Esophagus muscularis mucosa (tissue), 4 donors: ENCODE data around the gene HSD17B11. TPM values are rescaled to one million over a fixed set of nuclear protein-coding genes. Genes with fewer than 3 reads are reported as not detected.
A peak's percentile ranks its signal among the peaks of the same experiment; 100 is the strongest.

Experiments used
- DNase-seq: peaks from one replicate; pipeline ENCODE4 v3.0.0-alpha.2; 2017; ENCODE audit errors: extremely low spot score
- H3K27ac ChIP-seq, 4 donors: fragments of 200-600 bp; sonication (generic); replicated peaks in 1 of 4; 1 replicate in 3 of 4; 2 replicates in 1 of 4; pipeline ENCODE4 v1.5.1; 2016 to 2019; ENCODE audit warnings: mild to moderate bottlenecking in 1 of 4
- H3K27me3 ChIP-seq, 4 donors: fragments of 200-600 bp; sonication (generic); one replicate each; pipeline versions ENCODE4 v1.5.1 to v1.6.0; 2016 to 2019
- H3K36me3 ChIP-seq, 4 donors: fragments of 200-600 bp; sonication (generic); one replicate each; pipeline ENCODE4 v1.5.1; 2016 to 2019
- H3K4me1 ChIP-seq, 4 donors: fragments of 200-600 bp; sonication (generic); one replicate each; pipeline ENCODE4 v1.5.1; 2016 to 2019
- H3K4me3 ChIP-seq, 4 donors: fragments of 200-600 bp; sonication (generic); 1 replicate in 2 of 4; 2 replicates in 2 of 4; pipeline ENCODE4 v1.5.1; 2016 to 2019; ENCODE audit warnings: mild to moderate bottlenecking in 4 of 4, moderate library complexity in 1 of 4
- H3K9me3 ChIP-seq, 4 donors: fragments of 200-600 bp; sonication (generic); 1 replicate in 3 of 4; 2 replicates in 1 of 4; pipeline ENCODE4 v1.5.1; 2016 to 2019
- EP300 ChIP-seq: sonication (generic); formaldehyde crosslinking; IDR thresholded peaks from one replicate; pipeline ENCODE4 v1.6.1; 2017; ENCODE audit warnings: antibody characterized with exemption
- POLR2A ChIP-seq: fragments of 450-650 bp; IDR thresholded peaks from one replicate; pipeline ENCODE4 v1.6.1; 2017; ENCODE audit warnings: antibody characterized with exemption, moderate library complexity, mild to moderate bottlenecking, low read depth
- POLR2AphosphoS5 ChIP-seq, 2 donors: sonication (generic); formaldehyde crosslinking; IDR thresholded peaks; one replicate each; pipeline ENCODE4 v1.6.1; 2017; ENCODE audit warnings: antibody characterized with exemption in 2 of 2
- WGBS: methylation state at CpG from one replicate; pipeline ENCODE4 v1.1.5; 2018; 5-methylcytosine and 5-hydroxymethylcytosine counted together
- intact Hi-C: fragments of 100-400 bp; cut with DNase I; formaldehyde crosslinking; loops from one replicate; pipeline ENCODE4 v1.15.1; 2023
- total RNA-seq, 4 donors: library from RNA; depleted of rRNA; stranded (reverse); fragments of >200 nt; gene quantifications; one replicate each; pipeline versions ENCODE4 v1.1.0 to v1.2.1, GENCODE V29; 2016
- TF ChIP-seq, protein P1 (sequence below), 3 experiments: fragments of 200-600 bp in 2 of 3; fragments of 450-650 bp in 1 of 3; sonication (generic) in 2 of 3; IDR thresholded peaks; one replicate each; pipeline ENCODE4 v1.5.1; 2017 to 2019; ENCODE audit warnings: antibody characterized with exemption in 3 of 3, mild to moderate bottlenecking in 2 of 3, moderate library complexity in 1 of 3

The HSD17B11 gene, protein sequence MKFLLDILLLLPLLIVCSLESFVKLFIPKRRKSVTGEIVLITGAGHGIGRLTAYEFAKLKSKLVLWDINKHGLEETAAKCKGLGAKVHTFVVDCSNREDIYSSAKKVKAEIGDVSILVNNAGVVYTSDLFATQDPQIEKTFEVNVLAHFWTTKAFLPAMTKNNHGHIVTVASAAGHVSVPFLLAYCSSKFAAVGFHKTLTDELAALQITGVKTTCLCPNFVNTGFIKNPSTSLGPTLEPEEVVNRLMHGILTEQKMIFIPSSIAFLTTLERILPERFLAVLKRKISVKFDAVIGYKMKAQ
- 10 to 100 TPM; 35.7 to 68.9 (median 52.6) TPM for total RNA-seq

DNA sequence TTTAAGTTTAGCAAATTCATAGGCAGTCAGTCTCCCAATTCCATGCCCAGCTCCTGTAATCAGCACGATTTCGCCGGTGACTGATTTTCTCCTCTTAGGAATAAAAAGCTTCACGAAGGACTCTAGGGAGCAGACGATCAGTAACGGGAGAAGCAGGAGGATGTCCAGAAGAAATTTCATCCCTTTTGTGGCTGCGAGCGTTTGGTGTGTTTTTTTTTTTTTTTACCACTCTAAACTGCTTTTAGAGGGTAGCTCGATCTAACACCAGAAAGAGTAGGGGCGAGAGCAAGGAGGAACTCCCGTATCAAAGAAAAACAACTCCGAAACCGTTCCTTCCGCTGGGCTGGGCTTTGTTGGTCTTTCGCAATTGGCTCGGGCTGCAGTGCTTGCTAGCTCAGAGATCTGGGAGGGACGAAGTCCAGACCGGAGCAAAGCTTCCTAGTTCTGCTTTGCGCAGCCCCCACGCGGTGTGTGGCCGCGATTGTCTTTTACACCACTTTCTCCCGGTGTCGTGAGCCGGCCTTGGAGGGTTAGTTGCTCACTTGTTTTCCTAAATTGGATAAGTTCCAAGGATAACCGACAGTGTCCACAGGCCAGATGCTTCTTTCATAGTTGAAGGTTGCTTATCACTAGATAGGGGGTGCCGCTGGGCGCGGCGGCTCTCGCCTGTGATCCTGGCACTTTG, at the start of gene HSD17B11:
HSD17B11 (minus strand) TSS at position 298 of the 685 bp plus-strand sequence; CDS start at position 180, 118 bp downstream.
- H3K4me3 ChIP-seq, result peak within 1 kb of the TSS; percentile 58 to 80 (median 64)
- peaks cover 10 to 42% (median 32%) of the 10 kb centered on the region in 4 donors for H3K4me1 ChIP-seq
- intact Hi-C loops, result loop anchor here (1.0 kb wide), 1 partner anchor 31 kb away; the partner anchor contains the start of gene NUDT9
- TF ChIP-seq POLR2AphosphoS5 (IDR thresholded peaks at IDR 0.05) (peak; percentile 92 to 96), POLR2A (peak; percentile 34), EP300 (no peak)
- TF ChIP-seq, protein P1, sequence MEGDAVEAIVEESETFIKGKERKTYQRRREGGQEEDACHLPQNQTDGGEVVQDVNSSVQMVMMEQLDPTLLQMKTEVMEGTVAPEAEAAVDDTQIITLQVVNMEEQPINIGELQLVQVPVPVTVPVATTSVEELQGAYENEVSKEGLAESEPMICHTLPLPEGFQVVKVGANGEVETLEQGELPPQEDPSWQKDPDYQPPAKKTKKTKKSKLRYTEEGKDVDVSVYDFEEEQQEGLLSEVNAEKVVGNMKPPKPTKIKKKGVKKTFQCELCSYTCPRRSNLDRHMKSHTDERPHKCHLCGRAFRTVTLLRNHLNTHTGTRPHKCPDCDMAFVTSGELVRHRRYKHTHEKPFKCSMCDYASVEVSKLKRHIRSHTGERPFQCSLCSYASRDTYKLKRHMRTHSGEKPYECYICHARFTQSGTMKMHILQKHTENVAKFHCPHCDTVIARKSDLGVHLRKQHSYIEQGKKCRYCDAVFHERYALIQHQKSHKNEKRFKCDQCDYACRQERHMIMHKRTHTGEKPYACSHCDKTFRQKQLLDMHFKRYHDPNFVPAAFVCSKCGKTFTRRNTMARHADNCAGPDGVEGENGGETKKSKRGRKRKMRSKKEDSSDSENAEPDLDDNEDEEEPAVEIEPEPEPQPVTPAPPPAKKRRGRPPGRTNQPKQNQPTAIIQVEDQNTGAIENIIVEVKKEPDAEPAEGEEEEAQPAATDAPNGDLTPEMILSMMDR (IDR thresholded peaks at IDR 0.05), result peak in 2 of 3 experiments; percentile 18 to 24
- no peaks in the 10 kb centered on the region for H3K27me3 ChIP-seq
- DNase-seq, result peak; percentile 97
- peak within 1 kb of the TSS; percentile 88 to 96 (median 92) for H3K27ac ChIP-seq
- H3K9me3 ChIP-seq, result peaks cover 0 to 5% (median 0%) of the 10 kb centered on the region in 4 donors
- no peaks in the 10 kb centered on the region for H3K36me3 ChIP-seq
- 0% methylated on average over 31 of the region's 32 CpGs for WGBS

DNA sequence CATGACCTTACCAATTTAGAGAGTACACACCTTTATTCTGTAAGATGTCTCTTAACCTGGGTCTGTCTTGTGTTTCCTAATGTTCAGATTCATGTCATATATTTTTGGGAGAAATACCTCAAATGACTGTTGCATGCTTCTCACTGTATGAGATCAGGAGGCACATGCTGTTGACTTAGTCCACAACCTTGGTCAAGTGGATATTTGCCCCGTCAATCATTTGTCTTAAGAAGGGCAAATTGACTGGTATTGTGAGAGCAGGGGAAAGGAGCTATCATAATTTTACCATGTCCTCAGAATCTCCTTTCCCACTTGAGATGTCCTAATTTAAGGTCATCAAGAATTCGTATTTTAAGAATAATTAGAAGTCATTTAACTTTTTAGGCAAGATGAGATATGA, 42.4 kb upstream of the HSD17B11 start:
- no peak overlapping the region for H3K4me3 ChIP-seq
- H3K9me3 ChIP-seq, result no peaks in the 10 kb centered on the region
- TF ChIP-seq EP300 (no peak), POLR2A (no peak), POLR2AphosphoS5 (IDR thresholded peaks at IDR 0.05) (no peak)
- TF ChIP-seq, protein P1 (IDR thresholded peaks at IDR 0.05), result no peak
- no peak for DNase-seq
- H3K27ac ChIP-seq, result no peak overlapping the region
- peaks cover 0 to 7% (median 1%) of the 10 kb centered on the region in 4 donors for H3K4me1 ChIP-seq
- intact Hi-C loops, result no loop called here
- 96% methylated on average over 2 of the region's 2 CpGs for WGBS
- no peaks in the 10 kb centered on the region for H3K27me3 ChIP-seq
- peaks cover 0 to 32% (median 12%) of the 10 kb centered on the region in 4 donors for H3K36me3 ChIP-seq

DNA sequence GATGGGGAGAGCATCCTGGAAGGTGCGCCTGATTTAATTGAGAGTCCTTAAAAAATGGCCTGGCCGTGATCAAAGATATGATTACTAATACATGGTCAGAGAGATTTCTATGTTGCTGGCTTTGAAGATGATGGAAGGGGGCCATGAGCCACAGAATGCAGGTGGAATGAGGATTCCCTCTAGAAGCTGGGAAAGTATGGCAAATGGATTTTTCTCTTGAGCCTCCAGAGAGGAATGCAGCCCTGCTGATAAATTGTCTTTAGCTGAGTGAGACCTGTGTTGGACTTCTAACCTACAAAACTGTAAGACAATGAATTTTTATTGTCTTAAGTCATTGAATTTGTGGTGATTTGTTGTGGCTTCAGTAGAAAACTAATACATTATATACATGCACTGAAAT, 39.0 kb upstream of the HSD17B11 start:
- intact Hi-C loops, result no loop called here
- Histone ChIP-seq H3K9me3 (no peaks in the 10 kb centered on the region), H3K27me3 (no peaks in the 10 kb centered on the region), H3K4me3 (no peak overlapping the region), H3K4me1 (peaks cover 3 to 22% (median 12%) of the 10 kb centered on the region in 4 donors), H3K27ac (no peak overlapping the region), H3K36me3 (peaks cover 0 to 2% (median 0%) of the 10 kb centered on the region in 4 donors)
- TF ChIP-seq POLR2AphosphoS5 (IDR thresholded peaks at IDR 0.05) (no peak), POLR2A (no peak), EP300 (no peak)
- TF ChIP-seq, protein P1 (IDR thresholded peaks at IDR 0.05), result no peak
- DNase-seq, result no peak
- WGBS, result 95% methylated on average over 2 of the region's 2 CpGs

DNA sequence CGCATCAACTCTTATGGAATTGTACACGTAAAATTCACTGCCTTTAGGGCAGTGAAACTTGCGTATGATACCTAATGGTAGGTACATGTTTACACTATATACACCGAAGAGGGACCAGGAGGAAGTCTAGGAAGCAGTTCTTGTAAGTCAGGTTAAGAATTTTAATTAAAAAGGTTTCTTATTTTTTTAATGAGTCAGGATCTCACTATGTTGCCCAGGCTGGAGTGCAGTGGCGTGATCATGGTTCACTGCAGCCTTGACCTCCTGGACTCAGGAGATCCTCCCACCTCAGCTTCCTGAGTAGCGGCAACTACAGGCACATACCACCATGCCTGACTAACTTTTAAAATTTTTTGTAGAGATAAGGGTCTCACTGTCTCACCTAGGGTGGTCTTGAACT, 38.0 kb upstream of the HSD17B11 start:
- TF ChIP-seq POLR2AphosphoS5 (IDR thresholded peaks at IDR 0.05), result no peak
- TF ChIP-seq POLR2A, result no peak
- no peak for TF ChIP-seq EP300
- TF ChIP-seq, protein P1 (IDR thresholded peaks at IDR 0.05), result no peak
- 94% methylated on average over 6 of the region's 6 CpGs for WGBS

More for the DNA sequence above, 38.0 kb upstream of the HSD17B11 start:
- H3K4me1 ChIP-seq, result peaks cover 13 to 33% (median 23%) of the 10 kb centered on the region in 4 donors
- DNase-seq, result no peak
- no peak overlapping the region for H3K27ac ChIP-seq
- H3K9me3 ChIP-seq, result no peaks in the 10 kb centered on the region
- no peaks in the 10 kb centered on the region for H3K36me3 ChIP-seq
- H3K4me3 ChIP-seq, result no peak overlapping the region
- intact Hi-C loops, result no loop called here
- H3K27me3 ChIP-seq, result no peaks in the 10 kb centered on the region
